HCT116 (cell line): Measurements from ENCODE around the gene SIGLEC5.

Experiments
- CTCF ChIP-seq, 3 experiments: fragments of 200-600 bp in 1 of 3; sonication (generic) in 1 of 3; IDR thresholded peaks in 2 of 3; conservative IDR thresholded peaks in 1 of 3; 2 replicates each; pipeline ENCODE4 v1.5.1; 2012 to 2017; ENCODE audit warnings: low read depth in 2 of 3, low read length in 2 of 3, antibody characterized with exemption in 1 of 3, borderline replicate concordance in 1 of 3, control low read depth in 1 of 3, mild to moderate bottlenecking in 1 of 3, mixed read lengths in 1 of 3, mixed run types in 1 of 3, moderate library complexity in 1 of 3; ENCODE audit not compliant: insufficient read depth in 1 of 3
- EGR1 ChIP-seq: IDR thresholded peaks from 2 replicates; pipeline ENCODE4 v1.6.1; 2012; ENCODE audit warnings: low read depth
- EZH2 ChIP-seq: fragments of 200-600 bp; sonication (generic); IDR thresholded peaks from 2 replicates; pipeline ENCODE4 v1.6.1; 2017; ENCODE audit warnings: antibody characterized with exemption, mixed run types
- EZH2phosphoT487 ChIP-seq: fragments of 200-600 bp; IDR thresholded peaks from 2 replicates; pipeline ENCODE4 v1.6.1; 2018; ENCODE audit warnings: antibody characterized with exemption, borderline replicate concordance
- POLR2AphosphoS5 ChIP-seq: IDR thresholded peaks from 2 replicates; pipeline ENCODE4 v1.6.1; 2011; ENCODE audit warnings: mild to moderate bottlenecking, low read depth, low read length, moderate library complexity
- SRF ChIP-seq: IDR thresholded peaks from 2 replicates; pipeline ENCODE4 v1.6.1; 2012; ENCODE audit warnings: low read depth
- YY1 ChIP-seq: IDR thresholded peaks from 2 replicates; pipeline ENCODE4 v1.6.1; 2011; ENCODE audit warnings: low read length, low read depth, moderate library complexity, mild to moderate bottlenecking; ENCODE audit not compliant: insufficient replicate concordance; ENCODE audit errors: extremely low read depth

GRCh38 chr19:51570962-51571575 is 59.1 kb downstream of the SIGLEC5 start, which contains the start of gene ZNF175:
- TF ChIP-seq SRF = no peak
- TF ChIP-seq CTCF (IDR thresholded peaks at IDR 0.05 in 2 of 3, conservative IDR thresholded peaks at IDR 0.05 in 1 of 3; ENCODE audit: borderline replicate concordance in 1 of 3, insufficient read depth in 1 of 3, low read depth in 2 of 3, low read length in 2 of 3) = no peak
- peak; percentile 73 for TF ChIP-seq POLR2AphosphoS5
- TF ChIP-seq EZH2phosphoT487 = no peak
- peak; percentile 100 for TF ChIP-seq YY1
- TF ChIP-seq EGR1 = peak; percentile 96
- TF ChIP-seq EZH2 = no peak
